Fibroblast of lung (primary cell): ENCODE results near the gene F10. TPM values are rescaled to one million over a fixed set of nuclear protein-coding genes. Genes with fewer than 3 reads are reported as not detected.

Experiments
- DNase-seq, 2 donors: peaks; one replicate each; pipeline versions ENCODE4 v3.0.0 to v3.0.0-alpha.2; 2010; ENCODE audit warnings: low read depth in 2 of 2
- H2AFZ ChIP-seq: 2 replicates; pipeline ENCODE4 v1.5.1; 2012; ENCODE audit warnings: low read length, control low read depth, inconsistent platforms
- H3K27ac ChIP-seq: 2 replicates; pipeline ENCODE4 v1.5.1; 2011; ENCODE audit warnings: low read length, control low read depth; ENCODE audit not compliant: insufficient read depth
- H3K27me3 ChIP-seq: 2 replicates; pipeline ENCODE4 v1.5.1; 2011; ENCODE audit warnings: mild to moderate bottlenecking, low read length; ENCODE audit not compliant: control insufficient read depth, insufficient read depth
- H3K36me3 ChIP-seq: 2 replicates; pipeline ENCODE4 v1.5.1; 2011; ENCODE audit warnings: low read length; ENCODE audit not compliant: control insufficient read depth, insufficient read depth
- H3K4me1 ChIP-seq: 2 replicates; pipeline ENCODE4 v1.5.1; 2011; ENCODE audit warnings: low read length; ENCODE audit not compliant: control insufficient read depth, insufficient read depth; ENCODE audit errors: extremely low read depth
- H3K4me2 ChIP-seq: 2 replicates; pipeline ENCODE4 v1.5.1; 2011; ENCODE audit warnings: low read length, control low read depth; ENCODE audit not compliant: insufficient read depth; ENCODE audit errors: extremely low read depth
- H3K4me3 ChIP-seq, 4 experiments: fragments of 200-600 bp in 1 of 4; sonication (generic) in 1 of 4; replicated peaks in 1 of 4; 2 replicates each; pipeline ENCODE4 v1.5.1; 2011 to 2016; ENCODE audit warnings: low read length in 4 of 4, low read depth in 3 of 4, mild to moderate bottlenecking in 3 of 4, control low read depth in 2 of 4, inconsistent platforms in 1 of 4, mixed read lengths in 1 of 4; ENCODE audit not compliant: insufficient read depth in 1 of 4; ENCODE audit errors: control extremely low read depth in 1 of 4
- H3K79me2 ChIP-seq: 2 replicates; pipeline ENCODE4 v1.5.1; 2012; ENCODE audit warnings: mild to moderate bottlenecking, low read length, inconsistent platforms; ENCODE audit not compliant: control insufficient read depth, insufficient read depth
- H3K9ac ChIP-seq: 2 replicates; pipeline ENCODE4 v1.5.1; 2011; ENCODE audit warnings: mild to moderate bottlenecking, low read length, control low read depth; ENCODE audit not compliant: insufficient read depth
- H3K9me3 ChIP-seq: 2 replicates; pipeline ENCODE4 v1.5.1; 2012; ENCODE audit warnings: low read depth, low read length; ENCODE audit not compliant: control insufficient read depth, insufficient read depth
- H4K20me1 ChIP-seq: 2 replicates; pipeline ENCODE4 v1.5.1; 2011; ENCODE audit warnings: low read length; ENCODE audit not compliant: control insufficient read depth, insufficient read depth; ENCODE audit errors: extremely low read depth
- EZH2 ChIP-seq: IDR thresholded peaks from 2 replicates; pipeline ENCODE4 v1.5.1; 2012; ENCODE audit warnings: low read length, control low read depth, mild to moderate bottlenecking; ENCODE audit errors: missing control alignments
- polyA plus RNA-seq, 2 donors: library from polyadenylated mRNA; depleted of rRNA in 1 of 2; stranded (reverse) in 1 of 2; unstranded in 1 of 2; fragments of >200 nt; gene quantifications; 2 replicates each; pipeline ENCODE4 v1.2.1, GENCODE V29; 2011 to 2012; ENCODE audit warnings: missing spikeins in 1 of 2
- total RNA-seq: library from RNA; depleted of rRNA; stranded (reverse); fragments of >200 nt; gene quantifications from 2 replicates; pipeline ENCODE4 v1.2.1, GENCODE V29; 2014
- TF ChIP-seq, protein P1 (sequence below), 2 donors: IDR thresholded peaks in 1 of 2; conservative IDR thresholded peaks in 1 of 2; 1 replicate in 1 of 2; 2 replicates in 1 of 2; pipeline ENCODE4 v1.5.1; 2011 to 2012; ENCODE audit warnings: low read length in 2 of 2, control low read depth in 1 of 2, inconsistent platforms in 1 of 2, low read depth in 1 of 2, mild to moderate bottlenecking in 1 of 2

F10 gene
- total and polyA plus RNA-seq, 2 donors (not counting 1 experiment from before 2014, with no cell fraction given) = 39.9 to 41.5 TPM

DNA sequence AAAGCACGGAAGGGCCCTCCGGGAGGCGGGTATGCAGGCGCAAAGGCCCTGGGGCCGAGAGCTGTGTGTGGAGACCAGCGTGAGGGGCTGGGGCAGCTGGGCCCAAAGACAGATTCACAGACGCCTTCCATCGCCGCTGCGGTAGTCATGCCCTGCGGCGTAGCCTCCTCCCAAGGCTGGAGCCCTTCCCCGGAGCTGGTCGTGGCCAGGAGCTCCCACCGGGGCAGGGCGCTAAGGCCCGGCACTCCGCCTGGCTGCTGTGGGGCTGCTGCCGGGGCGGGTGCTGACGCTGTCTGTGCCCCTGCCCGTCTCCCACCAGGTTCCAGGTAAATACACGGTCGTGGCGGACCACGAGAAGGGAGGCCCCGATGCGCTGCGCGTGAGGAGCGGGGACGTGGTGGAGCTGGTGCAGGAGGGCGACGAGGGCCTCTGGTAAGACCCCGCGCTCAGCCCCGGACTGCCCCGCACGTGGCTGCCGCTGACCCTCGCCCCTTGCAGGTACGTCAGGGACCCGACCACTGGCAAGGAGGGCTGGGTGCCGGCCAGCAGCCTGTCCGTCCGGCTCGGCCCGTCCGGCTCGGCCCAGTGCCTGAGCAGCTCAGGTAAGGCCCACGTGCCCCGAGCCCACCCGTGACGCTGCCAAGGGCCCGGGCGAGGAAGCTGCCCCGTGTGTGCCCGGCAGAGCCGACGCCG, 26.4 kb upstream of the F10 start:
- DNase-seq = no peak
- no peak overlapping the region for H3K9ac ChIP-seq
- peaks cover 2% of the 10 kb centered on the region for H3K4me1 ChIP-seq
- peaks cover 6% of the 10 kb centered on the region for H3K27me3 ChIP-seq
- no peak overlapping the region for H3K4me2 ChIP-seq
- H3K79me2 ChIP-seq = no peaks in the 10 kb centered on the region
- H3K36me3 ChIP-seq = no peaks in the 10 kb centered on the region
- H3K9me3 ChIP-seq = no peaks in the 10 kb centered on the region
- TF ChIP-seq EZH2 = no peak
- TF ChIP-seq, protein P1, sequence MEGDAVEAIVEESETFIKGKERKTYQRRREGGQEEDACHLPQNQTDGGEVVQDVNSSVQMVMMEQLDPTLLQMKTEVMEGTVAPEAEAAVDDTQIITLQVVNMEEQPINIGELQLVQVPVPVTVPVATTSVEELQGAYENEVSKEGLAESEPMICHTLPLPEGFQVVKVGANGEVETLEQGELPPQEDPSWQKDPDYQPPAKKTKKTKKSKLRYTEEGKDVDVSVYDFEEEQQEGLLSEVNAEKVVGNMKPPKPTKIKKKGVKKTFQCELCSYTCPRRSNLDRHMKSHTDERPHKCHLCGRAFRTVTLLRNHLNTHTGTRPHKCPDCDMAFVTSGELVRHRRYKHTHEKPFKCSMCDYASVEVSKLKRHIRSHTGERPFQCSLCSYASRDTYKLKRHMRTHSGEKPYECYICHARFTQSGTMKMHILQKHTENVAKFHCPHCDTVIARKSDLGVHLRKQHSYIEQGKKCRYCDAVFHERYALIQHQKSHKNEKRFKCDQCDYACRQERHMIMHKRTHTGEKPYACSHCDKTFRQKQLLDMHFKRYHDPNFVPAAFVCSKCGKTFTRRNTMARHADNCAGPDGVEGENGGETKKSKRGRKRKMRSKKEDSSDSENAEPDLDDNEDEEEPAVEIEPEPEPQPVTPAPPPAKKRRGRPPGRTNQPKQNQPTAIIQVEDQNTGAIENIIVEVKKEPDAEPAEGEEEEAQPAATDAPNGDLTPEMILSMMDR (conservative IDR thresholded peaks at IDR 0.05 in 1 of 2, IDR thresholded peaks at IDR 0.05 in 1 of 2; ENCODE audit: low read depth in 1 of 2, low read length in 2 of 2) = no peak
- H2AFZ ChIP-seq = no peak overlapping the region
- H3K27ac ChIP-seq = no peak overlapping the region
- no peak overlapping the region for H3K4me3 ChIP-seq
- H4K20me1 ChIP-seq = no peaks in the 10 kb centered on the region

DNA sequence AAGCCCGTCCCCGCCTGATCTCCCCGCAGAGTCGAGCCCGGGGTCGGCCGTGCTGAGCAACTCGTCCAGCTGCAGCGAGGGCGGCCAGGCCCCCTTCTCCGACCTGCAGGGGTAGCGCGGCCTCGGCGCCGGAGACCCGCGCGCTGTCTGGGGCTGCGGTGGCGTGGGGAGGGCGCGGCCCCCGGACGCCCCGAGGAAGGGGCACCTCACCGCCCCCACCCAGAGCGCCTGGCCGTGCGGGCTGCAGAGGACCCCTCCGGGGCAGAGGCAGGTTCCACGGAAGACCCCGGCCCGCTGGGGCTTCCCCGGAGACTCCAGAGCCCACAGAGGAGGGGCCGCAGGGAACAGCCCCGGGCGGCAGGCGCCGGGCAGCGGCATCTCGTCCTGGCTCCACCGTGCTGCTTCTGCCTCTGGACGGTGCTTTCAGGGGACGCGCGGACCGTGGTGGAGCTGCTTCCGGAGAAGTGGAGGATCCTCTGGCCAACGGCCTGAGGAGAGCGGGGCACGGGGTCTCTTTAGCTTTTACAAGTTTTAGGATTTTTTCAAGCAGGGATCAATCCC, 25.8 kb upstream of the F10 start:
- TF ChIP-seq, protein P1 (conservative IDR thresholded peaks at IDR 0.05 in 1 of 2, IDR thresholded peaks at IDR 0.05 in 1 of 2; ENCODE audit: low read depth in 1 of 2, low read length in 2 of 2) = no peak
- TF ChIP-seq EZH2 = no peak
- H3K27ac ChIP-seq = no peak overlapping the region
- H3K9me3 ChIP-seq = no peaks in the 10 kb centered on the region
- H3K27me3 ChIP-seq = peaks cover 6% of the 10 kb centered on the region
- no peak overlapping the region for H3K9ac ChIP-seq
- H3K36me3 ChIP-seq = no peaks in the 10 kb centered on the region
- H3K4me1 ChIP-seq = peaks cover 2% of the 10 kb centered on the region
- no peaks in the 10 kb centered on the region for H4K20me1 ChIP-seq
- no peaks in the 10 kb centered on the region for H3K79me2 ChIP-seq
- no peak overlapping the region for H3K4me3 ChIP-seq
- no peak overlapping the region for H3K4me2 ChIP-seq
- H2AFZ ChIP-seq = no peak overlapping the region
- no peak for DNase-seq

DNA sequence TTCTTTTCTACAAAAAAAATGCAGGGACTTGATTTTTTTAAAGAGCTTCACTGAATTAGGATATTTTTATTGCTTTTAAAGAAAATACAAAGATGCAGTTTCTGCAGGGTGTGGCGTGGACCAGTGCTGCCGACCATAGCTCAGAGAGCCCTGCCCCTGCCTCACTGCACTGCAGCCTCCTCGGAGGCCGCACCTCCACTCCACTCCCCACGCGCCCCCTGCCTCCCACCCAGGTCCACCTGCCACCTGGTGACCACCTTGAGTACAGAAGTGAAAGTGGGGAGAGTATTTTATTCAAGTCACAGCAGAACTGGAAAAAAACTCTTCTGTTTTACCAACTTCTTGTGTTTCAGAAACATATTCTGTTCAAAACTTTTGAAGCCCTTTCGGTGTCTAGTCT, 24.9 kb upstream of the F10 start:
- Histone ChIP-seq H3K27me3 (peaks cover 9% of the 10 kb centered on the region), H3K27ac (no peak overlapping the region), H2AFZ (peak overlapping the region; percentile 53), H3K9ac (no peak overlapping the region), H4K20me1 (no peaks in the 10 kb centered on the region), H3K79me2 (no peaks in the 10 kb centered on the region), H3K4me3 (no peak overlapping the region), H3K4me1 (peaks cover 2% of the 10 kb centered on the region), H3K4me2 (peak overlapping the region; percentile 82), H3K36me3 (no peaks in the 10 kb centered on the region), H3K9me3 (no peaks in the 10 kb centered on the region)
- DNase-seq = no peak
- TF ChIP-seq EZH2 = no peak
